ENCODE data around the gene SH2B3. TPM values are rescaled to one million over a fixed set of nuclear protein-coding genes. Genes with fewer than 3 reads are reported as not detected.
A peak's percentile ranks its signal among the peaks of the same experiment; 100 is the strongest.

SH2B3 gene
- total and polyA plus RNA-seq, 2 donors (not counting 3 experiments of a cell fraction or from before 2014, with no cell fraction given), result 63.1 to 97.9 TPM

DNA sequence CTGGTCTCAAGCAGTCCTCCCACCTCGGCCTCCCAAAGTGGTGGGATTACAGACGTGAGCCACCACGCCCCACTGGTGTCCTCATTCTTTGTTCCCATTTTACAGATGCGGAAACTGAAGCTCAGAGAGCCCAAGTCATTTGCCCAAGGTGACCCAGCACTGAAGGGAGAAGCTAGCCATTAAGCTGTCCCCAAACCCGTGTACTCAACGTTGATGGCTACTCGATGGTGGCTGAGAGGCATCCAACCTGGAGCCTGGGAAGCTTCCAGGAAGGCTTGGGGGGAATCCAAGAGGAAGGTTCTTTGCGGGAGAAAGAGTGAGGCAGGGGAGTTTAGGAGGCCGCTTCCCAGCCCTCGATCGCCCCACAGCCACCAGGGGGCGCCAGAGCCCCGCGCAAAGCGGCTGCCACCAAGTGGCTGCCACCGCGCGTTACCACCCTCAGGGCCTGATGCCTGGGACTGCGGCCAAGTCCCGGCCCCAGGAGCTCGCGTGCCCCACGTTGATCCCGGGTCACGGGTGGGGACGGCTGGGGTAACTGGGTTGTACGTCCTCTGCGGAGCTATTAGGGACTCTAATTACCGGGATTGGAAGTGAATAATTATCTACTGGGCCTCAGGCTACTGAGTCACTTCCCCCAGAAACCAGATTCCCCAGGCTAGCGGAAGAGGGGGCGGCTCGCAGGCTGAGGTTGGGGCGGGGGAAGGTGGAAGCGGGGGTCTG, 8.8 kb upstream of the SH2B3 start:
- ChIA-PET POLR2A (interaction anchor here (0.6 to 1.2 kb wide), 9 partner anchors 13 to 199 kb away, joined by 3 to 6 read pairs (median 4); no protein-coding TSS in a partner anchor), CTCF (interaction anchor here (0.6 to 7.2 kb wide), 64 partner anchors 9 to 418 kb away, joined by 3 to 464 read pairs (median 5); partner anchors contain the start of genes ACAD10, ATXN2, BRAP and PHETA1)
- Histone ChIP-seq H3K9ac (replicated peaks; ENCODE audit: extremely low read depth, insufficient read depth, low read length) (no peak overlapping the region), H3K27ac (ENCODE audit: insufficient read depth, low read depth, low read length) (peak overlapping the region; percentile 81), H3K4me2 (ENCODE audit: insufficient read depth, low read length) (peak overlapping the region; percentile 14), H3K79me2 (ENCODE audit: control insufficient read depth, insufficient read depth, low read length) (no peaks in the 10 kb centered on the region), H4K20me1 (replicated peaks; ENCODE audit: control insufficient read depth, extremely low read depth, insufficient read depth, low read length) (no peaks in the 10 kb centered on the region), H3K36me3 (ENCODE audit: control insufficient read depth in 2 of 2, extremely low read depth in 1 of 2, insufficient read depth in 2 of 2, low read length in 2 of 2) (no peaks in the 10 kb centered on the region), H3K4me1 (ENCODE audit: control insufficient read depth, extremely low read depth, insufficient read depth, low read length) (peaks cover 27% of the 10 kb centered on the region), H3K27me3 (ENCODE audit: control insufficient read depth in 2 of 2, insufficient read depth in 2 of 2, low read length in 2 of 2) (no peaks in the 10 kb centered on the region), H3K9me1 (replicated peaks; ENCODE audit: control insufficient read depth, extremely low read depth, insufficient read depth, low read length) (no peaks in the 10 kb centered on the region), H3K9me3 (replicated peaks; ENCODE audit: control insufficient read depth, insufficient read depth, low read length) (no peaks in the 10 kb centered on the region), H3K4me3 (replicated peaks in 1 of 3; ENCODE audit: insufficient read depth in 1 of 3, low read depth in 1 of 3, low read length in 3 of 3) (no peak overlapping the region), H2AFZ (ENCODE audit: low read depth, low read length) (peak overlapping the region; percentile 90)
- dilution Hi-C loops (cut with MboI; ENCODE audit: extremely low pct_ligation_motif_present, low sequenced_read_pairs), result no loop called here
- intact Hi-C loops (cut with micrococcal nuclease), result loop anchor here (1.0 to 5.0 kb wide), 9 partner anchors 8 to 290 kb away; partner anchors contain the start of genes ACAD10, BRAP, PHETA1 and SH2B3
- BruUV-seq (replicated peaks), result no TSS peak
- DNase-seq (ENCODE audit: low read depth, low spot score) (peak; percentile 96), FAIRE-seq (peak; percentile 92)
- TF ChIP-seq, protein P1, sequence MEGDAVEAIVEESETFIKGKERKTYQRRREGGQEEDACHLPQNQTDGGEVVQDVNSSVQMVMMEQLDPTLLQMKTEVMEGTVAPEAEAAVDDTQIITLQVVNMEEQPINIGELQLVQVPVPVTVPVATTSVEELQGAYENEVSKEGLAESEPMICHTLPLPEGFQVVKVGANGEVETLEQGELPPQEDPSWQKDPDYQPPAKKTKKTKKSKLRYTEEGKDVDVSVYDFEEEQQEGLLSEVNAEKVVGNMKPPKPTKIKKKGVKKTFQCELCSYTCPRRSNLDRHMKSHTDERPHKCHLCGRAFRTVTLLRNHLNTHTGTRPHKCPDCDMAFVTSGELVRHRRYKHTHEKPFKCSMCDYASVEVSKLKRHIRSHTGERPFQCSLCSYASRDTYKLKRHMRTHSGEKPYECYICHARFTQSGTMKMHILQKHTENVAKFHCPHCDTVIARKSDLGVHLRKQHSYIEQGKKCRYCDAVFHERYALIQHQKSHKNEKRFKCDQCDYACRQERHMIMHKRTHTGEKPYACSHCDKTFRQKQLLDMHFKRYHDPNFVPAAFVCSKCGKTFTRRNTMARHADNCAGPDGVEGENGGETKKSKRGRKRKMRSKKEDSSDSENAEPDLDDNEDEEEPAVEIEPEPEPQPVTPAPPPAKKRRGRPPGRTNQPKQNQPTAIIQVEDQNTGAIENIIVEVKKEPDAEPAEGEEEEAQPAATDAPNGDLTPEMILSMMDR (IDR thresholded peaks at IDR 0.05; ENCODE audit: extremely low read depth in 1 of 2, insufficient read depth in 1 of 2, low read depth in 1 of 2, low read length in 2 of 2), result peak; percentile 99 to 100
- TF ChIP-seq POLR2AphosphoS5 (IDR thresholded peaks at IDR 0.05; ENCODE audit: insufficient read depth, low read depth, low read length), result peak; percentile 96
- TF ChIP-seq EZH2 (IDR thresholded peaks at IDR 0.05; ENCODE audit: borderline replicate concordance, low read depth, low read length, severe bottlenecking), result no peak
- peak; percentile 83 for TF ChIP-seq FOS (IDR thresholded peaks at IDR 0.05; ENCODE audit: borderline replicate concordance, insufficient read depth, low read length)
- TF ChIP-seq, protein P2, sequence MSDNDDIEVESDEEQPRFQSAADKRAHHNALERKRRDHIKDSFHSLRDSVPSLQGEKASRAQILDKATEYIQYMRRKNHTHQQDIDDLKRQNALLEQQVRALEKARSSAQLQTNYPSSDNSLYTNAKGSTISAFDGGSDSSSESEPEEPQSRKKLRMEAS (IDR thresholded peaks at IDR 0.05; ENCODE audit: insufficient read depth, insufficient read length), result peak; percentile 20
- TF ChIP-seq POLR2A (IDR thresholded peaks at IDR 0.05; ENCODE audit: low read depth, low read length), result peak; percentile 57
- TF ChIP-seq MYC (IDR thresholded peaks at IDR 0.05; ENCODE audit: low read depth, low read length), result peak; percentile 65
- peak; percentile 91 for TF ChIP-seq GATA2 (IDR thresholded peaks at IDR 0.05; ENCODE audit: insufficient read depth, insufficient read length, low read depth, low read length)
- TF ChIP-seq JUN (IDR thresholded peaks at IDR 0.05; ENCODE audit: borderline replicate concordance, insufficient read depth, insufficient read length, low read depth), result peak; percentile 61

Measured in endothelial cell of umbilical vein (primary cell).